K562 (cell line): ENCODE data around the gene BSDC1. TPM values are rescaled to one million over a fixed set of nuclear protein-coding genes. Genes with fewer than 3 reads are reported as not detected.

Experiments
- AFF4 ChIP-seq: sonication (generic); formaldehyde crosslinking; IDR thresholded peaks from 2 replicates; pipeline ENCODE4 v1.8.0; 2023; ENCODE audit warnings: mild to moderate bottlenecking, missing genetic modification reagents
- ARID4B ChIP-seq: sonication (generic); formaldehyde crosslinking; IDR thresholded peaks from 2 replicates; pipeline ENCODE4 v1.8.0; 2022; ENCODE audit warnings: mild to moderate bottlenecking, missing genetic modification reagents
- ESRRA ChIP-seq: fragments of 450-650 bp; IDR thresholded peaks from 2 replicates; pipeline ENCODE4 v1.6.1; 2014; ENCODE audit warnings: low read depth, mild to moderate bottlenecking, moderate library complexity, borderline replicate concordance
- HDAC1 ChIP-seq, 2 experiments: fragments of 450-650 bp; IDR thresholded peaks; 2 replicates each; pipeline ENCODE4 v1.6.1; 2016 to 2017; ENCODE audit warnings: inconsistent platforms in 1 of 2, mild to moderate bottlenecking in 1 of 2, moderate library complexity in 1 of 2
- HINFP ChIP-seq: fragments of 450-650 bp; conservative IDR thresholded peaks from 2 replicates; pipeline ENCODE4 v1.6.1; 2016; ENCODE audit warnings: missing genetic modification characterization, low read depth, mild to moderate bottlenecking, control low read depth, missing compliant biosample characterization
- MAX ChIP-seq: sonication (generic); formaldehyde crosslinking; IDR thresholded peaks from 2 replicates; pipeline ENCODE4 v1.9.0; 2022; ENCODE audit warnings: mild to moderate bottlenecking, missing genetic modification reagents
- RB1 ChIP-seq: fragments of 450-650 bp; IDR thresholded peaks from 2 replicates; pipeline ENCODE4 v1.6.1; 2017; ENCODE audit warnings: low read depth, mild to moderate bottlenecking
- TAF15 ChIP-seq: fragments of 200-400 bp; formaldehyde crosslinking; IDR thresholded peaks from 2 replicates; pipeline ENCODE4 v1.6.1; 2017; ENCODE audit warnings: mild to moderate bottlenecking, low read depth, low read length, moderate library complexity
- TCF15 ChIP-seq: fragments of 250-450 bp; sonication (Bioruptor Pico); IDR thresholded peaks from 2 replicates; pipeline ENCODE4 v1.8.0; 2022; ENCODE audit warnings: moderate library complexity, mild to moderate bottlenecking, inconsistent platforms
- TCFL5 ChIP-seq: fragments of 250-450 bp; sonication (Bioruptor Pico); conservative IDR thresholded peaks from 2 replicates; pipeline ENCODE4 v1.6.1; 2021; ENCODE audit warnings: mild to moderate bottlenecking, moderate library complexity, matching md5 sums
- TGIF2 ChIP-seq: sonication (generic); formaldehyde crosslinking; IDR thresholded peaks from 2 replicates; pipeline ENCODE4 v1.8.1; 2022; ENCODE audit warnings: mild to moderate bottlenecking, missing genetic modification reagents, moderate library complexity
- VEZF1 ChIP-seq: fragments of 200-800 bp; sonication (Bioruptor generic); IDR thresholded peaks from 2 replicates; pipeline ENCODE4 v1.6.1; 2017; ENCODE audit warnings: missing genetic modification characterization, missing compliant biosample characterization
- ZKSCAN8 ChIP-seq: fragments of 200-800 bp; sonication (Bioruptor generic); IDR thresholded peaks from 2 replicates; pipeline ENCODE4 v1.6.1; 2016; ENCODE audit warnings: missing genetic modification characterization, missing compliant biosample characterization
- ZNF79 ChIP-seq: fragments of 250-450 bp; sonication (Bioruptor Pico); IDR thresholded peaks from 2 replicates; pipeline ENCODE4 v1.4.0; 2020; ENCODE audit warnings: low read depth, mild to moderate bottlenecking, moderate library complexity
- polyA plus RNA-seq, 8 experiments: library from polyadenylated mRNA; depleted of rRNA in 4 of 8; stranded (reverse) in 5 of 8; unstranded in 3 of 8; fragments of >200 nt; fragmentation: Nextera tagmentation in 2 of 8; fragmentation: Illumina TruSeq in 1 of 8; extraction: Ambion mirVana in 2 of 8; extraction: Trizol in 1 of 8; gene quantifications; 2 replicates each; pipeline versions ENCODE4 v1.2.1 to v1.2.3, GENCODE V29; 2011 to 2014; ENCODE audit warnings: inconsistent platforms in 1 of 8, missing spikeins in 1 of 8
- total RNA-seq, 7 experiments: library from RNA; depleted of rRNA in 6 of 7; stranded (reverse); fragments of >200 nt in 6 of 7; fragmentation: Illumina TruSeq in 2 of 7; extraction: Trizol in 2 of 7; gene quantifications; 2 replicates each; pipeline versions ENCODE4 v1.2.1 to v1.2.3, GENCODE V29; 2011 to 2021; ENCODE audit warnings: low replicate concordance in 1 of 7

The BSDC1 gene
- total and polyA plus RNA-seq, 9 of the 15 experiments (the other 6 are each of a cell fraction or from before 2014, with no cell fraction given) = 10.2 to 96.8 (median 73.1) TPM

- TF ChIP-seq VEZF1 (CRISPR knock-in tag) (peak; percentile 97), ESRRA (peak; percentile 83), MAX (peak; percentile 86), HDAC1 (IDR thresholded peaks at IDR 0.05) (peak in 1 of 2 experiments; percentile 85; a peak in 2 of 4 replicates), RB1 (peak; percentile 98), ARID4B (CRISPR knock-in tag) (peak; percentile 29; the same call in 1 of the 2 replicates), ZKSCAN8 (no peak), ZNF79 (CRISPR knock-in tag) (no peak), TCFL5 (CRISPR knock-in tag) (no peak), HINFP (tag) (no peak), TGIF2 (CRISPR knock-in tag) (peak; percentile 43; the same call in 1 of the 2 replicates), TAF15 (peak; percentile 9; the same call in 1 of the 2 replicates), AFF4 (CRISPR knock-in tag) (peak; percentile 60), TCF15 (no peak)
Measured at GRCh38 chr1:32334864-32335534, 59.2 kb downstream of the BSDC1 start (continued).
